Cardiac muscle cell (in vitro differentiated cells and primary cell): ENCODE results near the gene BRF1. TPM values are rescaled to one million over a fixed set of nuclear protein-coding genes. Genes with fewer than 3 reads are reported as not detected.

Experiments
- DNase-seq, 2 donors: peaks; one replicate each; pipeline versions ENCODE4 v3.0.0 to v3.0.0-alpha.2; 2010 to 2017; ENCODE audit warnings: low read depth in 1 of 2, low spot score in 1 of 2
- H3K27ac ChIP-seq: fragments of 200-600 bp; sonication (generic); 2 replicates; pipeline ENCODE4 v1.5.1; 2016
- H3K27me3 ChIP-seq: fragments of 200-600 bp; sonication (generic); 2 replicates; pipeline ENCODE4 v1.6.0; 2016; ENCODE audit warnings: control low read depth
- H3K36me3 ChIP-seq: fragments of 200-600 bp; sonication (generic); 2 replicates; pipeline ENCODE4 v1.5.1; 2016; ENCODE audit warnings: control low read depth
- H3K4me1 ChIP-seq: fragments of 200-600 bp; sonication (generic); 2 replicates; pipeline ENCODE4 v1.8.1; 2017; ENCODE audit warnings: low read depth, mild to moderate bottlenecking, mixed run types
- H3K4me3 ChIP-seq: fragments of 200-600 bp; sonication (generic); 2 replicates; pipeline ENCODE4 v1.5.1; 2016; ENCODE audit warnings: mild to moderate bottlenecking
- H3K9me3 ChIP-seq: fragments of 200-600 bp; sonication (generic); 2 replicates; pipeline ENCODE4 v1.5.1; 2017; ENCODE audit warnings: low read depth, mild to moderate bottlenecking, control low read depth
- CTCF ChIP-seq: IDR thresholded peaks from 2 replicates; pipeline ENCODE4 v1.5.1; 2012; ENCODE audit warnings: low read depth, mild to moderate bottlenecking, low read length
- polyA plus RNA-seq: library from polyadenylated mRNA; unstranded; fragments of >200 nt; fragmentation: Nextera tagmentation; extraction: Ambion mirVana; gene quantifications from 2 replicates; pipeline ENCODE4 v1.2.1, GENCODE V29; 2016
- total RNA-seq: library from RNA; depleted of rRNA; stranded (reverse); fragments of >200 nt; gene quantifications from 2 replicates; pipeline ENCODE4 v1.2.3, GENCODE V29; 2016

BRF1 gene
- total and polyA plus RNA-seq, 2 experiments from 2014 or later: 26.6 to 82.2 TPM

DNA sequence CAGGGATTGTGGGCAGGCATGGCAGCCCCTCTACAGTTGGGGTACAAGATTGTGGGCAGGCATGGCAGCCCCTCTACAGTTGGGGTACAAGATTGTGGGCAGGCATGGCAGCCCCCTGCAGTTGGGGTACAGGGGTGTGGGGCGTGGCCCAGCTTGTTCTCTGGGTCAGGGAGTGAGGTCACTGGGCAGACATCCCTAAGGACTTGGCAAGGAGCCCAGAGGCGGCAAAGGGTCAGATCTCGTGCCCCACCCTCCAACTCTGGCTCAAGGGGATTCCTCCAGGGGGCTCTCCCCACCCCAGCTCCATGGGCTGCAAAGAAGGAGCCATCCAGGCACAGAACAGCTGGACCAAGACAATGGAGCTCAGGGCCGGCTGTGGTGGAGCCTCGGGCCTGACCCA lies 93.9 kb downstream of the BRF1 start:
- TF ChIP-seq CTCF: no peak
- H3K27me3 ChIP-seq: no peaks in the 10 kb centered on the region
- peaks cover 3% of the 10 kb centered on the region for H3K36me3 ChIP-seq
- H3K4me1 ChIP-seq: peaks cover 3% of the 10 kb centered on the region
- H3K27ac ChIP-seq: no peak overlapping the region
- DNase-seq: no peak
- no peaks in the 10 kb centered on the region for H3K9me3 ChIP-seq
- no peak overlapping the region for H3K4me3 ChIP-seq

DNA sequence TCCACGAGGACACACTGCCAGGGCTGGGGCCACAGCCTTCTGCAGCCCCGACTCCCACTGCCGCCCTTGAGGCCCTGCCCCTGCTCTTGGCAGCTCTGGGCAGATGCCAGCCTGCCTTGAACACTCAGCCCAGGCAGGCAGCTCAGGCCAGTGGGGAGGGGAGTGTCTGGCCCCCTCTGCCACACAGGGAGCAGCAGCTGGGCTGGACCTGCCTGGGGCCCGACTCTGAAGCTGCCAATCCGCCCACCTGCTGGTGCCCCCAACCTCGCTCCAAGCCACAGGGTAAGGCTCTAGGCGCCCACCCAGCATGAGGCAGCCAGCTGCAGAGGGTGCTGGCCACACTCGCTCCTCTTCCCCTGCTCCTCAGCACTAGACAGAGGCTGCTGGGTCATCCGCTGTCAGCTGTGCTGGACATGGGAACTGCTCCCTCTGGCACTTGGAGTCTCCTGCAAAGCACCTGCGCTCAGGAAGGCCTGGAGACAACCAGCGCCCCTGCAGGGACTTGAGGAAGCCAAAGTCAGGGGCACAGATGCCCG lies 95.1 kb downstream of the BRF1 start:
- Histone ChIP-seq H3K36me3 (peaks cover 3% of the 10 kb centered on the region), H3K27ac (no peak overlapping the region), H3K9me3 (no peaks in the 10 kb centered on the region), H3K27me3 (no peaks in the 10 kb centered on the region), H3K4me1 (peaks cover 3% of the 10 kb centered on the region), H3K4me3 (no peak overlapping the region)
- no peak for DNase-seq
- TF ChIP-seq CTCF: no peak

DNA sequence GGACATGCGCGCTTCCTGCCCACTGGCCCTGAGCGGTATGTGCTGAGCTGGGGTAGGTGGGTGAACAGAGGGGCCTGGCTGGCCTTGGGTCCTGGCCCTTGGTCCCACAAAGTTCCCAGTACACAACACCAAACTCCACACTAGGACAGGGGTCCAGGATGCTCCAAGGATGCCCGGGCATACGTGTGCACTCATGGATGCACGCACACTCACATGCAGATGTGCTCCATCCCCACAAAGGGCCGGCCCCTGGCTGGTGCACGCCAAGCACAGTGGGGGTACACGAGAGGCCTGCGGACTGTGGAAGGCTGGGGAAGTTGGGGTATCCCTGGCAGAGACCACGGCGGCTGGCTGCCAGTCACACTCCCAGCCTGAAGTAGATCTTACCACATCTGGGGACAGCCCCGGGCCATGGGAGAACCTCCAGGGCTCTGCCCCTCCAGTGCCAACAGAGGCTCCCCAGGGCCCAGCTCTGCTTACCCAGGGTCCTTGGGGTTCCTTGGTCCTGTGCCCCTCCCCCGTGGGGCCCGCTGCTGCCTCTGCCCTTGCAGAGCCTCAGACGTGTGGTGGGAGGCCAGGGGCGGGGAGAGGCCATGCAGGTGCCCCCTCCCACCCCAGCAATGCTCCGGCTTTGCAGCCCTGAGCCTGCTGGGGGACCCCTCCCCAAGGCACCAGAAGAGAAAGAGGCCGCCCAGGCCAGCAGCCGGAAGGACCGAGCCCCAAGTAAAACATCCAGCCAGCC lies 95.7 kb downstream of the BRF1 start:
- no peaks in the 10 kb centered on the region for H3K9me3 ChIP-seq
- no peaks in the 10 kb centered on the region for H3K27me3 ChIP-seq
- no peak overlapping the region for H3K4me3 ChIP-seq
- no peak overlapping the region for H3K27ac ChIP-seq
- no peak for TF ChIP-seq CTCF
- H3K36me3 ChIP-seq: peaks cover 2% of the 10 kb centered on the region
- peaks cover 3% of the 10 kb centered on the region for H3K4me1 ChIP-seq
- no peak for DNase-seq

DNA sequence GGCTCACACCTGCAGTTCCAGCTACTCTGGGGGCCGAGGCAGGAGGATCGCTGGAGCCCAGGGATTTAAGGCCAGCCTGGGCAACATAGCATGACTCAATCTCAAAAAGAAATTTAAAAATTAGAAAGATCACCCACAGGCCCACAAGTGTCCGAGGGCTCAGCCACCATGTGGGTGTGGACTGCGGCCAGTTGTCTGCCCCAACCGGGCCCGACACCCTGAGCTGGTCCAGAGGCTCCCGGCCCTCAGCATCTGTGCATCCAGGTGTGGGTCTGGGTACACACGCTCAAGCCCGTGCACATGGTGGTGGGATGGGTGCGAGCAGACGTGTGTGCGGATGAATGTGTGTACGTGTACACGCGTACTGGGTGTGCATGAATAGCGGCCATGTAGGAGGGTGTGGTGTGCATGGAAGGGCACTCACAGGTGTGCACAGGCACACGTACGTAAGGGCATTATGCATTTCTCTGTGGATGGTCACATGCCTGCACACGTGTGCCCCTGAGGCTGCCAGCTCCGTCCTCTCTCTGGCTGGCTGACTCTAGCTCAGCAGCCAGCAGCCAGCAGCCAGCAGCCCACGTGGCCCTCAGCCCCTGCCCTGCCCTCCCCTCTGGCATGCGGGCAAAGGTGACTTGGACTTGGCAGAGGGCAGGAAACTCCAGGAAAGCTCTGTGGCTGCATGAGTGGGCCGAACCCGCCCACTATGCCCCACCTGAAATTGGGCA lies 96.4 kb downstream of the BRF1 start:
- H3K27ac ChIP-seq: no peak overlapping the region
- TF ChIP-seq CTCF: no peak
- H3K36me3 ChIP-seq: no peaks in the 10 kb centered on the region
- H3K4me3 ChIP-seq: no peak overlapping the region
- no peaks in the 10 kb centered on the region for H3K9me3 ChIP-seq
- DNase-seq: no peak
- no peaks in the 10 kb centered on the region for H3K27me3 ChIP-seq
- H3K4me1 ChIP-seq: peaks cover 3% of the 10 kb centered on the region

GRCh38 chr14:105203701-105204100 lies 97.1 kb downstream of the BRF1 start:
- H3K36me3 ChIP-seq: no peaks in the 10 kb centered on the region
- DNase-seq: no peak
- H3K27me3 ChIP-seq: peaks cover 3% of the 10 kb centered on the region
- no peaks in the 10 kb centered on the region for H3K9me3 ChIP-seq
- TF ChIP-seq CTCF: no peak
- H3K27ac ChIP-seq: no peak overlapping the region
- H3K4me3 ChIP-seq: no peak overlapping the region
- H3K4me1 ChIP-seq: peaks cover 3% of the 10 kb centered on the region
